Measurements from ENCODE around the gene EFCAB11. TPM values are rescaled to one million over a fixed set of nuclear protein-coding genes. Genes with fewer than 3 reads are reported as not detected.

The EFCAB11 gene
- total RNA-seq, 1 experiment from 2014 or later, result 10.6 TPM

DNA sequence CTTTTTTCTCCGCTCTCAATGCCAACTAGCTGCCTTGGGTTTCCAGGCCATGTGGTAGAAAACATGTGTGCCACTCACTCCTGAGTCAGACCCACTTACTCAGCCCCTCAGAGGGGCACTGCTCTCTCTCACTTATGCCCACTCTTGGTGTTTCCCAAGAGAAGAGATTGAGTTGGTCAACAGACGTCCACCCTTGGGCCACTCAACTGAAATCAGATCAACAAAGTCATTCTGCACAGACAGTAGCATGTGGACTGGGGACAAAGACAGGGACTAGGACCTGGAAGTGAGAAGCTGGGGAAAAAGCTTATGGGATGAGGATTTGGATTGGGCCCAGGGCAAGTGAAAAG, 161.2 kb downstream of the EFCAB11 start:
- H3K27ac Mint-ChIP-seq (ENCODE audit: low read depth, unreplicated experiment), result no peak overlapping the region
- no peak overlapping the region for H3K4me3 Mint-ChIP-seq (ENCODE audit: unreplicated experiment)
- DNase-seq (ENCODE audit: unreplicated experiment), result no peak
- no TSS peak for BruUV-seq (replicated peaks)
- no peaks in the 10 kb centered on the region for H3K27me3 Mint-ChIP-seq (ENCODE audit: insufficient read depth, unreplicated experiment)
- TF ChIP-seq, protein P1, sequence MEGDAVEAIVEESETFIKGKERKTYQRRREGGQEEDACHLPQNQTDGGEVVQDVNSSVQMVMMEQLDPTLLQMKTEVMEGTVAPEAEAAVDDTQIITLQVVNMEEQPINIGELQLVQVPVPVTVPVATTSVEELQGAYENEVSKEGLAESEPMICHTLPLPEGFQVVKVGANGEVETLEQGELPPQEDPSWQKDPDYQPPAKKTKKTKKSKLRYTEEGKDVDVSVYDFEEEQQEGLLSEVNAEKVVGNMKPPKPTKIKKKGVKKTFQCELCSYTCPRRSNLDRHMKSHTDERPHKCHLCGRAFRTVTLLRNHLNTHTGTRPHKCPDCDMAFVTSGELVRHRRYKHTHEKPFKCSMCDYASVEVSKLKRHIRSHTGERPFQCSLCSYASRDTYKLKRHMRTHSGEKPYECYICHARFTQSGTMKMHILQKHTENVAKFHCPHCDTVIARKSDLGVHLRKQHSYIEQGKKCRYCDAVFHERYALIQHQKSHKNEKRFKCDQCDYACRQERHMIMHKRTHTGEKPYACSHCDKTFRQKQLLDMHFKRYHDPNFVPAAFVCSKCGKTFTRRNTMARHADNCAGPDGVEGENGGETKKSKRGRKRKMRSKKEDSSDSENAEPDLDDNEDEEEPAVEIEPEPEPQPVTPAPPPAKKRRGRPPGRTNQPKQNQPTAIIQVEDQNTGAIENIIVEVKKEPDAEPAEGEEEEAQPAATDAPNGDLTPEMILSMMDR (IDR thresholded peaks at IDR 0.05; ENCODE audit: unreplicated experiment), result no peak
- no peaks in the 10 kb centered on the region for H3K36me3 Mint-ChIP-seq (ENCODE audit: insufficient read depth, unreplicated experiment)
- intact Hi-C loops (cut with micrococcal nuclease), result no loop called here
- H3K9me3 Mint-ChIP-seq (ENCODE audit: unreplicated experiment), result no peaks in the 10 kb centered on the region
- no peaks in the 10 kb centered on the region for H3K4me1 Mint-ChIP-seq (ENCODE audit: insufficient read depth, unreplicated experiment)
- CTCF ChIA-PET, result no interaction called here
- POLR2A ChIA-PET, result no interaction called here

- H3K27me3 Mint-ChIP-seq (ENCODE audit: insufficient read depth, unreplicated experiment), result no peaks in the 10 kb centered on the region
- ChIA-PET CTCF (interaction anchor here (0.9 kb wide), 1 partner anchor 21 kb away, joined by 5 read pairs; no protein-coding TSS in a partner anchor), POLR2A (interaction anchor here (0.7 to 1.1 kb wide), 3 partner anchors 9 to 51 kb away, joined by 3 read pairs; no protein-coding TSS in a partner anchor)
- intact Hi-C loops (cut with micrococcal nuclease), result no loop called here
- H3K27ac Mint-ChIP-seq (ENCODE audit: low read depth, unreplicated experiment), result no peak overlapping the region
- H3K36me3 Mint-ChIP-seq (ENCODE audit: insufficient read depth, unreplicated experiment), result no peaks in the 10 kb centered on the region
- no peaks in the 10 kb centered on the region for H3K4me1 Mint-ChIP-seq (ENCODE audit: insufficient read depth, unreplicated experiment)
- H3K4me3 Mint-ChIP-seq (ENCODE audit: unreplicated experiment), result no peak overlapping the region
- DNase-seq (ENCODE audit: unreplicated experiment), result no peak
- TF ChIP-seq, protein P1 (IDR thresholded peaks at IDR 0.05; ENCODE audit: unreplicated experiment), result no peak
- no TSS peak for BruUV-seq (replicated peaks)
- no peaks in the 10 kb centered on the region for H3K9me3 Mint-ChIP-seq (ENCODE audit: unreplicated experiment)
These were observed 161.8 kb downstream of the EFCAB11 start for GRCh38 chr14:89792489-89793366.

- ChIA-PET POLR2A (no interaction called here), CTCF (interaction anchor here (0.6 kb wide), 1 partner anchor 98 kb away, joined by 3 read pairs; no protein-coding TSS in a partner anchor)
- H3K27ac Mint-ChIP-seq (ENCODE audit: low read depth, unreplicated experiment), result no peak overlapping the region
- BruUV-seq (replicated peaks), result no TSS peak
- H3K4me1 Mint-ChIP-seq (ENCODE audit: insufficient read depth, unreplicated experiment), result no peaks in the 10 kb centered on the region
- no peaks in the 10 kb centered on the region for H3K9me3 Mint-ChIP-seq (ENCODE audit: unreplicated experiment)
- intact Hi-C loops (cut with micrococcal nuclease), result no loop called here
- H3K4me3 Mint-ChIP-seq (ENCODE audit: unreplicated experiment), result no peak overlapping the region
- H3K36me3 Mint-ChIP-seq (ENCODE audit: insufficient read depth, unreplicated experiment), result no peaks in the 10 kb centered on the region
- H3K27me3 Mint-ChIP-seq (ENCODE audit: insufficient read depth, unreplicated experiment), result no peaks in the 10 kb centered on the region
- TF ChIP-seq, protein P1 (IDR thresholded peaks at IDR 0.05; ENCODE audit: unreplicated experiment), result no peak
- peak; percentile 6 for DNase-seq (ENCODE audit: unreplicated experiment)
These were observed 167.0 kb downstream of the EFCAB11 start for GRCh38 chr14:89787525-89787924.

DNA sequence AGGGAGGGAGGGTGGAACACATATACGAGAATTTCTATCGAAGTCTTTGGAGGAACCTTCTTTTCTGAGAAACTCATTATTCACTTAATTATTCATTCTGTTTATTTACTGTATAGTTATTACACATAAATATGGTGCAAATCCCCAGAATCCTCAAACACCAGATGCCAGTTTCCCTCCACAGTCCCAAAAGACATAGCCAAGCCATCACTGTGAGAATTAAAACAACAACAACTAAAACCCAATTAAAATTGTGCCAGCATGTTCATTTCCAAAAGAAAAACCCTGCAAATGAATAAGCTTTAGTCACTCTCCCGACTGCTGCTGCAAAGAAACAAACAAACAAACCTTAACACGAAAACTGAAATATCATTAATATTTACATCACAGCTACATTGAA, 173.5 kb downstream of the EFCAB11 start:
- intact Hi-C loops (cut with micrococcal nuclease), result no loop called here
- Mint-ChIP-seq H3K4me3 (ENCODE audit: unreplicated experiment) (no peak overlapping the region), H3K36me3 (ENCODE audit: insufficient read depth, unreplicated experiment) (no peaks in the 10 kb centered on the region), H3K27me3 (ENCODE audit: insufficient read depth, unreplicated experiment) (no peaks in the 10 kb centered on the region), H3K27ac (ENCODE audit: low read depth, unreplicated experiment) (no peak overlapping the region), H3K4me1 (ENCODE audit: insufficient read depth, unreplicated experiment) (no peaks in the 10 kb centered on the region), H3K9me3 (ENCODE audit: unreplicated experiment) (peaks cover 8% of the 10 kb centered on the region)
- ChIA-PET CTCF (no interaction called here), POLR2A (no interaction called here)
- DNase-seq (ENCODE audit: unreplicated experiment), result no peak
- TF ChIP-seq, protein P1 (IDR thresholded peaks at IDR 0.05; ENCODE audit: unreplicated experiment), result no peak
- no TSS peak for BruUV-seq (replicated peaks)
